ENCODE data around the gene HOXB9. TPM values are rescaled to one million over a fixed set of nuclear protein-coding genes. Genes with fewer than 3 reads are reported as not detected.
A peak's percentile ranks its signal among the peaks of the same experiment; 100 is the strongest.

Gene HOXB9
- total RNA-seq, 3 donors from 2014 or later = 40.1 to 78.4 (median 41.5) TPM

DNA sequence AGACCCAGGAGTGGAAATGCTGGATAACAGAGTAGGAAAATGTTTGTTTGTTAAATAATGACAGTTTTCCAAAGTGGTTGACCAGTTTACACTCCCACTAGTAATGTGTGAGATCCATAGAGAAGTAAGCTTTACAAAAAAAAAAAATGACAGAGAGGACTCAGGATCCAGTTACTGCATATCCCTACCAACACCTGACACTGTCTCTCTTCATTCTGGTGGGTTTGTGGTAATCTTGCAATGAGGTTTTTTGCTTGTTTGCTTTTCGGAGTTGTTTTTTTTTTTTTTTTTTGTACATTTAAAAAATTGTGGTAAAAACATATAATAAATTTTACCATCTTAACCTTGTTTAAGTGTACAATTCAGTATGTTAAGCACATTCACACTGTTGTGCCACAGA, 23.6 kb upstream of the HOXB9 start:
- no peaks in the 10 kb centered on the region for H3K36me3 ChIP-seq (ENCODE audit: low read depth)
- H3K4me1 ChIP-seq (ENCODE audit: low read depth) = no peaks in the 10 kb centered on the region
- no peaks in the 10 kb centered on the region for H3K9me3 ChIP-seq
- no peak overlapping the region for H3K4me3 ChIP-seq
- TF ChIP-seq CTCF (IDR thresholded peaks at IDR 0.05) = no peak
- ATAC-seq (no peak), DNase-seq (no peak)
- intact Hi-C loops (cut with DNase I, micrococcal nuclease) = no loop called here

- no peaks in the 10 kb centered on the region for H3K4me1 ChIP-seq (ENCODE audit: low read depth)
- no peak for TF ChIP-seq CTCF (IDR thresholded peaks at IDR 0.05)
- no peaks in the 10 kb centered on the region for H3K36me3 ChIP-seq (ENCODE audit: low read depth)
- DNase-seq (no peak), ATAC-seq (peak; percentile 0)
- H3K4me3 ChIP-seq = no peak overlapping the region
- intact Hi-C loops (cut with DNase I, micrococcal nuclease) = no loop called here
- no peaks in the 10 kb centered on the region for H3K9me3 ChIP-seq
Observed at GRCh38 chr17:48647963-48648245, 21.7 kb upstream of the HOXB9 start.

- intact Hi-C loops (cut with DNase I, micrococcal nuclease) = no loop called here
- Histone ChIP-seq H3K4me3 (peak overlapping the region; percentile 45), H3K4me1 (ENCODE audit: low read depth) (no peaks in the 10 kb centered on the region), H3K36me3 (ENCODE audit: low read depth) (no peaks in the 10 kb centered on the region), H3K9me3 (no peaks in the 10 kb centered on the region)
- DNase-seq = peak; percentile 60 to 72 (median 71)
- no peak for TF ChIP-seq CTCF (IDR thresholded peaks at IDR 0.05)
- ATAC-seq = peak; percentile 67
Observed at GRCh38 chr17:48647103-48647962, 21.2 kb upstream of the HOXB9 start.

GRCh38 chr17:48646183-48647102, 20.3 kb upstream of the HOXB9 start:
- no peak for TF ChIP-seq CTCF (IDR thresholded peaks at IDR 0.05)
- Histone ChIP-seq H3K4me1 (ENCODE audit: low read depth) (peaks cover 5% of the 10 kb centered on the region), H3K4me3 (peak overlapping the region; percentile 45), H3K9me3 (no peaks in the 10 kb centered on the region), H3K36me3 (ENCODE audit: low read depth) (no peaks in the 10 kb centered on the region)
- intact Hi-C loops (cut with DNase I, micrococcal nuclease) = no loop called here
- DNase-seq (peak; percentile 79 to 90 (median 84)), ATAC-seq (peak; percentile 80)

GRCh38 chr17:48645639-48646182, 19.6 kb upstream of the HOXB9 start:
- no peak for TF ChIP-seq CTCF (IDR thresholded peaks at IDR 0.05)
- H3K9me3 ChIP-seq = no peaks in the 10 kb centered on the region
- H3K4me3 ChIP-seq = peak overlapping the region; percentile 45
- intact Hi-C loops (cut with DNase I, micrococcal nuclease) = no loop called here
- ATAC-seq = no peak
- peak in 1 of 3 donors; percentile 25 for DNase-seq
- H3K4me1 ChIP-seq (ENCODE audit: low read depth) = peaks cover 5% of the 10 kb centered on the region
- H3K36me3 ChIP-seq (ENCODE audit: low read depth) = no peaks in the 10 kb centered on the region
